Vagina (tissue), 2 donors: ENCODE data around the gene RNF31. TPM values are rescaled to one million over a fixed set of nuclear protein-coding genes. Genes with fewer than 3 reads are reported as not detected.
A peak's percentile ranks its signal among the peaks of the same experiment; 100 is the strongest.

ENCODE experiments used
- DNase-seq, 2 donors: peaks; one replicate each; pipeline ENCODE4 v3.0.0-alpha.2; 2017; ENCODE audit errors: extremely low spot score in 2 of 2
- H3K27ac ChIP-seq: fragments of 200-600 bp; sonication (generic); one replicate; pipeline ENCODE4 v1.5.1; 2019
- H3K27me3 ChIP-seq: fragments of 200-600 bp; sonication (generic); one replicate; pipeline ENCODE4 v1.5.1; 2019
- H3K36me3 ChIP-seq, 2 donors: fragments of 200-600 bp; sonication (generic); one replicate each; pipeline ENCODE4 v1.5.1; 2017 to 2019
- H3K4me1 ChIP-seq: fragments of 200-600 bp; sonication (generic); one replicate; pipeline ENCODE4 v1.5.1; 2019
- H3K4me3 ChIP-seq, 2 donors: fragments of 200-600 bp; sonication (generic); 1 replicate in 1 of 2; 2 replicates in 1 of 2; pipeline ENCODE4 v1.5.1; 2016 to 2019
- H3K9me3 ChIP-seq: fragments of 200-600 bp; sonication (generic); one replicate; pipeline ENCODE4 v1.5.1; 2019
- CTCF ChIP-seq, 3 experiments: fragments of 450-650 bp in 2 of 3; fragments of 200-600 bp in 1 of 3; sonication (generic) in 1 of 3; IDR thresholded peaks; one replicate each; pipeline ENCODE4 v1.5.1; 2017 to 2019; ENCODE audit warnings: antibody characterized with exemption in 3 of 3, mild to moderate bottlenecking in 2 of 3, moderate library complexity in 2 of 3
- POLR2A ChIP-seq, 2 donors: fragments of 450-650 bp; IDR thresholded peaks; one replicate each; pipeline ENCODE4 v1.6.1; 2017; ENCODE audit warnings: antibody characterized with exemption in 2 of 2, mild to moderate bottlenecking in 2 of 2, moderate library complexity in 2 of 2
- POLR2AphosphoS5 ChIP-seq, 2 donors: sonication (generic); formaldehyde crosslinking; IDR thresholded peaks; one replicate each; pipeline ENCODE4 v1.9.0; 2017; ENCODE audit warnings: antibody characterized with exemption in 2 of 2, mild to moderate bottlenecking in 2 of 2, low read depth in 1 of 2; ENCODE audit not compliant: insufficient read depth in 1 of 2
- intact Hi-C: fragments of 100-400 bp; cut with DNase I; formaldehyde crosslinking; loops from one replicate; pipeline ENCODE4 v1.15.1; 2023
- total RNA-seq: library from RNA; depleted of rRNA; stranded (reverse); fragments of >200 nt; gene quantifications from one replicate; pipeline ENCODE4 v1.2.3, GENCODE V29; 2016

RNF31 gene
- total RNA-seq, 1 donor from 2014 or later: 87.9 TPM

- H3K36me3 ChIP-seq: peaks cover 0 to 57% of the 10 kb centered on the region in 2 donors
- intact Hi-C loops: no loop called here
- DNase-seq: no peak
- H3K27me3 ChIP-seq: no peaks in the 10 kb centered on the region
- no peak overlapping the region for H3K27ac ChIP-seq
- no peaks in the 10 kb centered on the region for H3K9me3 ChIP-seq
- no peak overlapping the region for H3K4me3 ChIP-seq
- TF ChIP-seq POLR2AphosphoS5 (IDR thresholded peaks at IDR 0.05; ENCODE audit: insufficient read depth in 1 of 2, low read depth in 1 of 2) (no peak), CTCF (IDR thresholded peaks at IDR 0.05) (no peak), POLR2A (IDR thresholded peaks at IDR 0.05) (no peak)
- peaks cover 13% of the 10 kb centered on the region for H3K4me1 ChIP-seq
Measured at GRCh38 chr14:24157331-24157730, 10.0 kb downstream of the RNF31 start.

- Histone ChIP-seq H3K27me3 (no peaks in the 10 kb centered on the region), H3K36me3 (peaks cover 0 to 59% of the 10 kb centered on the region in 2 donors), H3K4me3 (no peak overlapping the region), H3K4me1 (peaks cover 38% of the 10 kb centered on the region), H3K9me3 (no peaks in the 10 kb centered on the region), H3K27ac (peak overlapping the region; percentile 95)
- no peak for DNase-seq
- intact Hi-C loops: no loop called here
- TF ChIP-seq POLR2A (IDR thresholded peaks at IDR 0.05): no peak
- no peak for TF ChIP-seq POLR2AphosphoS5 (IDR thresholded peaks at IDR 0.05; ENCODE audit: insufficient read depth in 1 of 2, low read depth in 1 of 2)
- no peak for TF ChIP-seq CTCF (IDR thresholded peaks at IDR 0.05)
Measured at GRCh38 chr14:24159777-24160498, 12.6 kb downstream of the RNF31 start.

- TF ChIP-seq POLR2A (IDR thresholded peaks at IDR 0.05) (no peak), POLR2AphosphoS5 (IDR thresholded peaks at IDR 0.05; ENCODE audit: insufficient read depth in 1 of 2, low read depth in 1 of 2) (no peak), CTCF (IDR thresholded peaks at IDR 0.05) (no peak)
- intact Hi-C loops: no loop called here
Measured at GRCh38 chr14:24160499-24160849, 13.2 kb downstream of the RNF31 start.

GRCh38 chr14:24160850-24161804, 13.8 kb downstream of the RNF31 start, which contains the start of gene IRF9:
TSS of gene IRF9 (plus strand) at chr14:24161265. CDS start at chr14:24162145, 880 bp downstream.
- Histone ChIP-seq H3K27me3 (no peaks in the 10 kb centered on the region), H3K4me1 (peaks cover 38% of the 10 kb centered on the region), H3K27ac (peak within 1 kb of the TSS; percentile 95), H3K4me3 (peak within 1 kb of the TSS; percentile 58), H3K9me3 (no peaks in the 10 kb centered on the region), H3K36me3 (peaks cover 0 to 59% of the 10 kb centered on the region in 2 donors)
- intact Hi-C loops: no loop called here
- peak in 1 of 2 donors; percentile 40 for TF ChIP-seq POLR2A (IDR thresholded peaks at IDR 0.05)
- TF ChIP-seq CTCF (IDR thresholded peaks at IDR 0.05): peak; percentile 82 to 98 (median 88)
- TF ChIP-seq POLR2AphosphoS5 (IDR thresholded peaks at IDR 0.05; ENCODE audit: insufficient read depth in 1 of 2, low read depth in 1 of 2): peak; percentile 91 to 98
- DNase-seq: peak in 1 of 2 donors; percentile 97

More at GRCh38 chr14:24160499-24160849, 13.2 kb downstream of the RNF31 start:
- peaks cover 0 to 59% of the 10 kb centered on the region in 2 donors for H3K36me3 ChIP-seq
- H3K27me3 ChIP-seq: no peaks in the 10 kb centered on the region
- H3K4me3 ChIP-seq: peak overlapping the region in 1 of 2 donors; percentile 58
- H3K9me3 ChIP-seq: no peaks in the 10 kb centered on the region
- no peak for DNase-seq
- H3K4me1 ChIP-seq: peaks cover 38% of the 10 kb centered on the region
- peak overlapping the region; percentile 95 for H3K27ac ChIP-seq
